ENCODE measurements around the gene ARSH. TPM values are rescaled to one million over a fixed set of nuclear protein-coding genes. Genes with fewer than 3 reads are reported as not detected.

The ARSH gene
- total and polyA plus RNA-seq, 2 of the 8 experiments (the other 6 are each of a cell fraction or from before 2014, with no cell fraction given) = not detected

DNA sequence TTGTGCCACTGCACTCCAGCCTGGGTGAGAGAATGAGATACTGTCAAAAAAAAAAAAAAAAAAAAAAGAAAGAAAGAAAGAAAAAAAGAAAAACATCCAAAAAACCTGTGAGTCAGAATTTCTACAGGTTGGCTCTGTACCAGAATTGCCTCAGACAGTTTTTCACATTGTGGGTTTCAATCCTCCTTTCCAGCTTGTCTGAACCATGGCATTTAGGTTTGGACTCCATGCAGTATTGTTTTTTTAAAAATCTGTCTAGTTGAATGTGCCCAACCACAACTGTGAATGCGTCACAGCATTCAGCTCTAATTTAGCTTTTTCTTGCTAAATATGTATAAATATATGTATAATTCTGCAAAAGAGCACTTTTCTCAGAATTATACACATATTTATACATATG lies 31.4 kb upstream of the ARSH start:
- no peaks in the 10 kb centered on the region for H3K23me2 ChIP-seq (ENCODE audit: low read depth, low read length)
- H3K36me3 ChIP-seq (ENCODE audit: control insufficient read depth in 2 of 4, insufficient read depth in 4 of 4, low read length in 3 of 4) = no peaks in the 10 kb centered on the region
- no peak overlapping the region for H2BK20ac ChIP-seq (ENCODE audit: low read length)
- ChIA-PET POLR2A (ENCODE audit: partially characterized antibody) (no interaction called here), CTCF (ENCODE audit: partially characterized antibody) (interaction anchor here (1.6 kb wide), 1 partner anchor 9 kb away, joined by 4 read pairs; no protein-coding TSS in a partner anchor)
- no peak overlapping the region for H4K5ac ChIP-seq (ENCODE audit: insufficient read length, low read depth, low read length)
- no peaks in the 10 kb centered on the region for H3K79me1 ChIP-seq (ENCODE audit: low read depth, low read length)
- no peak overlapping the region for H2AK5ac ChIP-seq (ENCODE audit: low read depth, low read length)
- no peak overlapping the region for H4K91ac ChIP-seq (replicated peaks; ENCODE audit: insufficient read length, low read length)
- DNase-seq (ENCODE audit: low read depth in 1 of 2, low spot score in 2 of 2) = no peak
- H4K8ac ChIP-seq (ENCODE audit: extremely low read depth, insufficient read depth, low read length) = no peak overlapping the region
- no peak overlapping the region for H3K23ac ChIP-seq (ENCODE audit: insufficient read length)
- H3K18ac ChIP-seq (ENCODE audit: extremely low read depth, low read length) = no peak overlapping the region
- no peak for TF ChIP-seq GTF2F1 (IDR thresholded peaks at IDR 0.05; ENCODE audit: borderline replicate concordance, low read depth, low read length)
- no peak for TF ChIP-seq RFX5 (IDR thresholded peaks at IDR 0.05; ENCODE audit: borderline replicate concordance, low read depth, low read length)
- TF ChIP-seq SUZ12 (IDR thresholded peaks at IDR 0.05; ENCODE audit: low read length) = no peak
- no peak for TF ChIP-seq HDAC6 (IDR thresholded peaks at IDR 0.05; ENCODE audit: low read depth, low read length)
- no peak for TF ChIP-seq CTCF (IDR thresholded peaks at IDR 0.05; ENCODE audit: control extremely low read depth in 1 of 3, insufficient read depth in 1 of 3, low read depth in 1 of 3, low read length in 3 of 3)
- no peaks in the 10 kb centered on the region for H3K79me2 ChIP-seq (ENCODE audit: control insufficient read depth in 1 of 2, insufficient read depth in 2 of 2, low read length in 2 of 2)
- 100% methylated on average over 1 of the region's 1 CpG; no CpG with 5 or more reads in 1 of the 2 experiments for WGBS, 2 experiments (ENCODE audit: extremely low coverage in 1 of 2, insufficient coverage in 1 of 2, insufficient read length in 1 of 2, insufficient replicate concordance in 2 of 2, low coverage in 1 of 2, low lambda C conversion rate in 2 of 2, missing lambda C conversion rate in 1 of 2)
- H3K14ac ChIP-seq (ENCODE audit: insufficient read length) = no peak overlapping the region
- H2AFZ ChIP-seq (ENCODE audit: low read length) = no peak overlapping the region
- H3K27ac ChIP-seq (ENCODE audit: low read depth, low read length) = no peak overlapping the region
- no peak overlapping the region for H3K4me2 ChIP-seq (ENCODE audit: insufficient read depth in 1 of 2, low read depth in 2 of 2, low read length in 2 of 2)
- H3K4me3 ChIP-seq (ENCODE audit: extremely low read depth in 1 of 4, insufficient read depth in 2 of 4, low read depth in 3 of 4, low read length in 4 of 4) = no peak overlapping the region
- H4K20me1 ChIP-seq (replicated peaks in 1 of 2; ENCODE audit: control insufficient read depth in 1 of 2, insufficient read depth in 2 of 2, low read length in 2 of 2) = no peaks in the 10 kb centered on the region
- H3K4me1 ChIP-seq (replicated peaks in 1 of 4; ENCODE audit: control insufficient read depth in 3 of 4, insufficient read depth in 4 of 4, low read length in 3 of 4) = no peaks in the 10 kb centered on the region
- no peak overlapping the region for H3K4ac ChIP-seq (replicated peaks; ENCODE audit: insufficient read length, low read depth, low read length)
- H3K27me3 ChIP-seq (replicated peaks in 1 of 4; ENCODE audit: control insufficient read depth in 3 of 4, extremely low read depth in 1 of 4, insufficient read depth in 3 of 4, low read length in 3 of 4) = no peaks in the 10 kb centered on the region
- FAIRE-seq = no peak
- H2BK15ac ChIP-seq (ENCODE audit: low read length) = no peak overlapping the region
- H3K9ac ChIP-seq (replicated peaks in 1 of 4; ENCODE audit: extremely low read depth in 1 of 4, low read depth in 3 of 4, low read length in 3 of 4) = no peak overlapping the region
- peaks cover 0 to 3% of the 10 kb centered on the region in 2 experiments; a peak in 1 of 4 replicates for H3K9me3 ChIP-seq (ENCODE audit: insufficient read depth in 2 of 2, low read depth in 1 of 2, low read length in 1 of 2)
- H2BK5ac ChIP-seq (ENCODE audit: low read depth, low read length) = no peak overlapping the region
- H2BK120ac ChIP-seq (replicated peaks; ENCODE audit: low read depth, low read length) = no peak overlapping the region
- H2BK12ac ChIP-seq (ENCODE audit: low read depth, low read length) = no peak overlapping the region
- H3K56ac ChIP-seq (replicated peaks; ENCODE audit: insufficient read length, low read depth, low read length) = no peak overlapping the region

All from H1 (cell line).